Hepatocyte (in vitro differentiated cells): ENCODE measurements around the gene SPOPL. TPM values are rescaled to one million over a fixed set of nuclear protein-coding genes. Genes with fewer than 3 reads are reported as not detected.
"Not testable (repeated sequence)": the region's sequence is repeated elsewhere in the genome, so short reads cannot be mapped to it uniquely, and the experiment has no call there.

ENCODE experiments used
- DNase-seq: peaks from one replicate; pipeline ENCODE4 v3.0.0-alpha.2; 2016; ENCODE audit warnings: low spot score
- H2AFZ ChIP-seq: fragments of 200-600 bp; sonication (generic); 2 replicates; pipeline ENCODE4 v1.6.0; 2016; ENCODE audit warnings: antibody characterized with exemption, mild to moderate bottlenecking
- H3K27ac ChIP-seq: fragments of 200-600 bp; sonication (generic); 2 replicates; pipeline ENCODE4 v1.5.1; 2016; ENCODE audit warnings: mild to moderate bottlenecking
- H3K27me3 ChIP-seq: fragments of 200-600 bp; sonication (generic); 2 replicates; pipeline ENCODE4 v1.6.1; 2016
- H3K36me3 ChIP-seq: fragments of 200-600 bp; sonication (generic); replicated peaks from 2 replicates; pipeline ENCODE4 v1.5.1; 2016; ENCODE audit warnings: low read depth; ENCODE audit not compliant: insufficient read depth
- H3K4me1 ChIP-seq: fragments of 200-600 bp; sonication (generic); 2 replicates; pipeline ENCODE4 v1.5.1; 2016; ENCODE audit warnings: mild to moderate bottlenecking, moderate library complexity; ENCODE audit not compliant: insufficient read depth
- H3K4me2 ChIP-seq: fragments of 200-600 bp; sonication (generic); 2 replicates; pipeline ENCODE4 v1.6.0; 2016
- H3K4me3 ChIP-seq: fragments of 200-600 bp; sonication (generic); 2 replicates; pipeline ENCODE4 v1.5.1; 2016; ENCODE audit warnings: mild to moderate bottlenecking
- H3K79me2 ChIP-seq: fragments of 200-600 bp; sonication (generic); 2 replicates; pipeline ENCODE4 v1.6.0; 2017; ENCODE audit warnings: mild to moderate bottlenecking
- H3K9me2 ChIP-seq: fragments of 200-600 bp; sonication (generic); replicated peaks from 2 replicates; pipeline ENCODE4 v1.6.0; 2017; ENCODE audit warnings: mild to moderate bottlenecking; ENCODE audit not compliant: insufficient read depth
- H3K9me3 ChIP-seq: fragments of 200-600 bp; sonication (generic); 2 replicates; pipeline ENCODE4 v1.5.1; 2016; ENCODE audit warnings: low read depth, mild to moderate bottlenecking
- H4K20me1 ChIP-seq: fragments of 200-600 bp; sonication (generic); 2 replicates; pipeline ENCODE4 v1.6.0; 2016; ENCODE audit warnings: mild to moderate bottlenecking; ENCODE audit not compliant: insufficient read depth, poor library complexity, severe bottlenecking
- EZH2 ChIP-seq: fragments of 200-600 bp; sonication (generic); IDR thresholded peaks from 2 replicates; pipeline ENCODE4 v1.6.1; 2016; ENCODE audit warnings: antibody characterized with exemption, mild to moderate bottlenecking, borderline replicate concordance
- EZH2phosphoT487 ChIP-seq: fragments of 200-600 bp; sonication (generic); IDR thresholded peaks from one replicate; pipeline ENCODE4 v1.6.1; 2018; ENCODE audit warnings: antibody characterized with exemption, mild to moderate bottlenecking, low read depth, moderate library complexity; ENCODE audit not compliant: unreplicated experiment, severe bottlenecking
- WGBS: methylation state at CpG from one replicate; pipeline ENCODE4 v1.1.6; 2016; ENCODE audit warnings: low lambda C conversion rate; ENCODE audit errors: missing lambda C conversion rate; 5-methylcytosine and 5-hydroxymethylcytosine counted together
- polyA plus RNA-seq: library from polyadenylated mRNA; unstranded; fragments of >200 nt; fragmentation: Nextera tagmentation; extraction: Ambion mirVana; gene quantifications from 2 replicates; pipeline ENCODE4 v1.2.1, GENCODE V29; 2016
- total RNA-seq: library from RNA; depleted of rRNA; stranded (reverse); fragments of >200 nt; gene quantifications from 2 replicates; pipeline ENCODE4 v1.2.3, GENCODE V29; 2014
- TF ChIP-seq, protein P1 (sequence below): fragments of 200-600 bp; sonication (generic); IDR thresholded peaks from 2 replicates; pipeline ENCODE4 v1.5.1; 2016; ENCODE audit warnings: antibody characterized with exemption, mild to moderate bottlenecking; ENCODE audit not compliant: poor library complexity

SPOPL gene
- total and polyA plus RNA-seq, 2 experiments from 2014 or later, result 6.1 to 37.0 TPM

DNA sequence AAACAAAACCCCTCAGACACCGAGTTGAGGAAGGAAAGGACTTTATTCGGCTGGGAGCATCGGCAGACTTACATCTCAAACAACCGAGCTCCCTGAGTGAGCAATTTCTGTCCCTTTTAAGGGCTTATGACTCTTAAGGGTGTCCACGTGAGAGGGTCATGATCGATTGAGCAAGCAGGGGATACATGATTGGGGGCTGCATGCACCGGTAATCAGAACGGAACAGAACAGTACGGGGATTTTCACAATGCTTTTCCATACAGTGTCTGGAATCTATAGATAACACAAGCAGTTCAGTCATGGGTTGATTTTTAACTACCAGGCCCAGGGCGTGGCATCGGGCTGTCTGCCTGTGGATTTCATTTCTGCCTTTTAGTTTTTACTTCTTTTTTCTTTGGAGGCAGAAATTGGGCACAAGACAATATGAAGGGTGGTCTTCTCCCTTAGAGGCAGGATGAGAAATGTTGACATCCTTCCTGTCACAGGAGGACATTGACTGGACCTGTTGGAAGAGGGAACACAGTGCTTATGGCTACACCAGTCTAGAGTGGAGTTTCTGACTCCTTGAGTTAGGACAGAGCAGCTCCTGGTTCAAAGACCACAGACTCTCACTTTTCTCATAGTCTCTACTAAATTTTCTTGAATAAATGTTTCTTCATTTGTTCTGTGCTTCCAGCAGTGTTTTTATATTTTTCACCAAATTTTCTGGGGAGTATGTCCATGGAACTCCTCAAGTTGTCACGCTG is 35.8 kb downstream of the SPOPL start:
- Histone ChIP-seq H3K4me2 (no peak overlapping the region), H3K4me3 (no peak overlapping the region), H3K27me3 (no peaks in the 10 kb centered on the region), H4K20me1 (no peaks in the 10 kb centered on the region), H3K27ac (peak overlapping the region; percentile 23), H2AFZ (no peak overlapping the region), H3K9me2 (no peaks in the 10 kb centered on the region), H3K9me3 (no peaks in the 10 kb centered on the region), H3K36me3 (no peaks in the 10 kb centered on the region), H3K4me1 (no peaks in the 10 kb centered on the region), H3K79me2 (peaks cover 83% of the 10 kb centered on the region)
- 82% methylated on average over 12 of the region's 12 CpGs for WGBS
- no peak for DNase-seq
- TF ChIP-seq, protein P1, sequence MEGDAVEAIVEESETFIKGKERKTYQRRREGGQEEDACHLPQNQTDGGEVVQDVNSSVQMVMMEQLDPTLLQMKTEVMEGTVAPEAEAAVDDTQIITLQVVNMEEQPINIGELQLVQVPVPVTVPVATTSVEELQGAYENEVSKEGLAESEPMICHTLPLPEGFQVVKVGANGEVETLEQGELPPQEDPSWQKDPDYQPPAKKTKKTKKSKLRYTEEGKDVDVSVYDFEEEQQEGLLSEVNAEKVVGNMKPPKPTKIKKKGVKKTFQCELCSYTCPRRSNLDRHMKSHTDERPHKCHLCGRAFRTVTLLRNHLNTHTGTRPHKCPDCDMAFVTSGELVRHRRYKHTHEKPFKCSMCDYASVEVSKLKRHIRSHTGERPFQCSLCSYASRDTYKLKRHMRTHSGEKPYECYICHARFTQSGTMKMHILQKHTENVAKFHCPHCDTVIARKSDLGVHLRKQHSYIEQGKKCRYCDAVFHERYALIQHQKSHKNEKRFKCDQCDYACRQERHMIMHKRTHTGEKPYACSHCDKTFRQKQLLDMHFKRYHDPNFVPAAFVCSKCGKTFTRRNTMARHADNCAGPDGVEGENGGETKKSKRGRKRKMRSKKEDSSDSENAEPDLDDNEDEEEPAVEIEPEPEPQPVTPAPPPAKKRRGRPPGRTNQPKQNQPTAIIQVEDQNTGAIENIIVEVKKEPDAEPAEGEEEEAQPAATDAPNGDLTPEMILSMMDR, result no peak
- TF ChIP-seq EZH2phosphoT487, result no peak
- no peak for TF ChIP-seq EZH2

DNA sequence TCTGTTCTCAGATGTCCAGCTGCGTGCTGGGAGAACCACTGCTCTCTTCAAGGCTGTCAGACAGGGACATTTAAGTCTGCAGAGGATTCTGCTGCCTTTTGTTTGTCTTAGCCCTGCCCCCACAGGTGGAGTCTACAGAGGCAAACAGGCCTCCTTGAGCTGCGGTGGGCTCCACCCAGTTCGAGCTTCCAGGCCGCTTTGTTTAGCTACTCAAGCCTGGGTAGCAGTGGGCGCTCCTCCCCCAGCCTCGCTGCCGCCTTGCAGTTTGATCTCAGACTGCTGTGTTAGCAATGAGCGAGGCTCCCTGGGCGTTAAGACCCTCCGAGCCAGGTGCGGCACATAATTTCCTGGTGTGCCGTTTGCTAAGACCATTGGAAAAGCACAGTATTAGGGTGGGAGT is 42.6 kb downstream of the SPOPL start:
- not testable (repeated sequence) for H3K4me3 ChIP-seq, H3K36me3 ChIP-seq, H3K9me3 ChIP-seq, H3K9me2 ChIP-seq, H2AFZ ChIP-seq, H3K4me1 ChIP-seq, H4K20me1 ChIP-seq, H3K27ac ChIP-seq, H3K27me3 ChIP-seq, DNase-seq, H3K4me2 ChIP-seq
- peaks cover 79% of the 10 kb centered on the region for H3K79me2 ChIP-seq
- WGBS, result 82% methylated on average over 12 of the region's 12 CpGs

DNA sequence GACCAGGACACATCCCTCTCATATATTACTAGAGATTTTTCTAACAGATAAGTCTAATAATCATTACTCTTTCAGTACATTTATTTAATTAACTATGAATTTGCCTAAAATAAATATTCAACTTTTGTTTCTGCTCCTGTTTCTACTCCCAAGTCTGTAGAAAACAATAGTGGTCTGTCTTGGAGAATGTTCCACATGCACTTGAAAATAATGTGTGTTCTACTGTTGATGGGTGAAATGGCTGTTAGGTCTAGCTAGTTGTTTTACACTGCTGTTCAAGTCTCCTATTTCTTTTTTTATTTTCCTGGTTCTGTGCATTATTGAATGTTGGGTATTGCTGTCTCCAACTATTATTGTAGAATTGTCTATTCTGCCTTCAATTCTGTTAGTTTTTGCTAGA is 47.2 kb downstream of the SPOPL start:
- H3K27ac ChIP-seq, result no peak overlapping the region
- no peaks in the 10 kb centered on the region for H3K4me1 ChIP-seq
- TF ChIP-seq EZH2phosphoT487 (no peak), EZH2 (no peak)
- TF ChIP-seq, protein P1, result no peak
- no peaks in the 10 kb centered on the region for H3K9me2 ChIP-seq
- H3K9me3 ChIP-seq, result no peaks in the 10 kb centered on the region
- no peak for DNase-seq
- H4K20me1 ChIP-seq, result peaks cover 4% of the 10 kb centered on the region
- H3K36me3 ChIP-seq, result no peaks in the 10 kb centered on the region
- H3K4me3 ChIP-seq, result no peak overlapping the region
- peaks cover 62% of the 10 kb centered on the region for H3K79me2 ChIP-seq
- no peaks in the 10 kb centered on the region for H3K27me3 ChIP-seq
- no peak overlapping the region for H2AFZ ChIP-seq
- no peak overlapping the region for H3K4me2 ChIP-seq

GRCh38 chr2:138550172-138550571 is 48.6 kb downstream of the SPOPL start:
- H3K36me3 ChIP-seq, result no peaks in the 10 kb centered on the region
- no peak overlapping the region for H3K4me2 ChIP-seq
- H3K4me3 ChIP-seq, result no peak overlapping the region
- no peak for DNase-seq
- no peaks in the 10 kb centered on the region for H3K4me1 ChIP-seq
- peaks cover 49% of the 10 kb centered on the region for H3K79me2 ChIP-seq
- H3K9me3 ChIP-seq, result no peaks in the 10 kb centered on the region
- WGBS, result 96% methylated on average over 4 of the region's 4 CpGs
- TF ChIP-seq EZH2phosphoT487 (no peak), EZH2 (no peak)
- TF ChIP-seq, protein P1, result no peak
- H3K27me3 ChIP-seq, result no peaks in the 10 kb centered on the region
- H2AFZ ChIP-seq, result no peak overlapping the region
- no peaks in the 10 kb centered on the region for H3K9me2 ChIP-seq
- peaks cover 4% of the 10 kb centered on the region for H4K20me1 ChIP-seq
- H3K27ac ChIP-seq, result no peak overlapping the region
